ENCODE data around the gene SUSD6.

- TF ChIP-seq JUND (IDR thresholded peaks at IDR 0.05) (no peak), CTCF (IDR thresholded peaks at IDR 0.05) (no peak), EZH2phosphoT487 (IDR thresholded peaks at IDR 0.05; ENCODE audit: borderline replicate concordance, low read depth) (no peak), YY1 (IDR thresholded peaks at IDR 0.05; ENCODE audit: low read depth) (no peak), PBX3 (IDR thresholded peaks at IDR 0.05) (no peak), ELF1 (IDR thresholded peaks at IDR 0.05) (no peak), GABPA (IDR thresholded peaks at IDR 0.05; ENCODE audit: low read depth) (no peak), MAX (IDR thresholded peaks at IDR 0.05; ENCODE audit: low read depth) (no peak)
Observed at GRCh38 chr14:69711881-69712560, 100.6 kb downstream of the SUSD6 start.
